Breast epithelium (tissue), 4 donors: ENCODE data around the gene SYMPK. TPM values are rescaled to one million over a fixed set of nuclear protein-coding genes. Genes with fewer than 3 reads are reported as not detected.
A peak's percentile ranks its signal among the peaks of the same experiment; 100 is the strongest.

Experiments used
- DNase-seq, 2 donors: peaks; one replicate each; pipeline ENCODE4 v3.0.0-alpha.2; 2019; ENCODE audit warnings: low spot score in 2 of 2
- H3K27ac ChIP-seq, 2 donors: fragments of 200-600 bp; sonication (generic) in 1 of 2; one replicate each; pipeline ENCODE4 v1.5.1; 2016 to 2019; ENCODE audit warnings: mild to moderate bottlenecking in 1 of 2
- H3K27me3 ChIP-seq, 2 donors: fragments of 200-600 bp; sonication (generic) in 1 of 2; one replicate each; pipeline versions ENCODE4 v1.5.1 to v1.6.0; 2017 to 2019; ENCODE audit warnings: control low read depth in 1 of 2, mild to moderate bottlenecking in 1 of 2
- H3K36me3 ChIP-seq: fragments of 200-600 bp; one replicate; pipeline ENCODE4 v1.5.1; 2019
- H3K4me1 ChIP-seq, 2 donors: fragments of 200-600 bp; sonication (generic); one replicate each; pipeline ENCODE4 v1.5.1; 2016 to 2019; ENCODE audit warnings: control low read depth in 1 of 2
- H3K4me3 ChIP-seq, 3 donors: fragments of 200-600 bp; sonication (generic); 1 replicate in 2 of 3; 2 replicates in 1 of 3; pipeline ENCODE4 v1.5.1; 2016 to 2019; ENCODE audit warnings: mild to moderate bottlenecking in 3 of 3, moderate library complexity in 2 of 3
- H3K9me3 ChIP-seq, 2 donors: fragments of 200-600 bp; sonication (generic) in 1 of 2; one replicate each; pipeline ENCODE4 v1.5.1; 2016 to 2019; ENCODE audit warnings: control low read depth in 1 of 2
- POLR2A ChIP-seq: fragments of 450-650 bp; IDR thresholded peaks from one replicate; pipeline ENCODE4 v1.6.1; 2016; ENCODE audit warnings: antibody characterized with exemption, mild to moderate bottlenecking, moderate library complexity
- POLR2AphosphoS5 ChIP-seq, 3 donors: sonication (generic); formaldehyde crosslinking; IDR thresholded peaks; one replicate each; pipeline ENCODE4 v1.6.1; 2017; ENCODE audit warnings: antibody characterized with exemption in 3 of 3
- intact Hi-C: fragments of 100-400 bp; cut with DNase I; formaldehyde crosslinking; loops from one replicate; pipeline ENCODE4 v1.15.1; 2023; ENCODE audit warnings: low total_unique reads
- total RNA-seq, 3 donors: library from RNA; depleted of rRNA; stranded (reverse); fragments of >200 nt; gene quantifications; one replicate each; pipeline ENCODE4 v1.1.0, GENCODE V29; 2016
- TF ChIP-seq, protein P1 (sequence below), 3 donors: fragments of 450-650 bp; IDR thresholded peaks; one replicate each; pipeline ENCODE4 v1.5.1; 2016 to 2017; ENCODE audit warnings: antibody characterized with exemption in 3 of 3, mild to moderate bottlenecking in 3 of 3, moderate library complexity in 3 of 3

The SYMPK gene
- total RNA-seq, 3 donors from 2014 or later = 24.3 to 50.8 (median 31.3) TPM

DNA sequence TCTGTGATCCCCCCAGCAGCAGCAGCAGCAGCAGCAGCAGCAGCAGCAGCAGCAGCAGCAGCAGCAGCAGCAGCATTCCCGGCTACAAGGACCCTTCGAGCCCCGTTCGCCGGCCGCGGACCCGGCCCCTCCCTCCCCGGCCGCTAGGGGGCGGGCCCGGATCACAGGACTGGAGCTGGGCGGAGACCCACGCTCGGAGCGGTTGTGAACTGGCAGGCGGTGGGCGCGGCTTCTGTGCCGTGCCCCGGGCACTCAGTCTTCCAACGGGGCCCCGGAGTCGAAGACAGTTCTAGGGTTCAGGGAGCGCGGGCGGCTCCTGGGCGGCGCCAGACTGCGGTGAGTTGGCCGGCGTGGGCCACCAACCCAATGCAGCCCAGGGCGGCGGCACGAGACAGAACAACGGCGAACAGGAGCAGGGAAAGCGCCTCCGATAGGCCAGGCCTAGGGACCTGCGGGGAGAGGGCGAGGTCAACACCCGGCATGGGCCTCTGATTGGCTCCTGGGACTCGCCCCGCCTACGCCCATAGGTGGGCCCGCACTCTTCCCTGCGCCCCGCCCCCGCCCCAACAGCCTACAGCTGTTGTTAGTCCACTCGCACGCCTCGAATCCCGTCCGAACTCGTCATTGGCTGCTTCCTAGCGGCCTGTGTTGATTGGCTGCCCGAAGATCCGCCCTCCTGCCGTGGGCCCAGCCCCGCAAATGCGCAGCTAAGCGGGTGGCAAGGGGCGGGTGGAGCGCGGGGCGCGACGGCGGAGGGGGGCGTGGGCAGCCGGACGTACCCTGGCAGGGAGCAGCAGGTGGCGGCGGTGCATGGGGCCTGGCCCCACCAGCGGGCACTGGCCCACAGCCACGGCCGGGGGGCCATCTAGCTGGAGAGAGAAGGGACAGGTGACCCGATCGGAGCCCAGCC, 92.5 kb downstream of the SYMPK start:
- Histone ChIP-seq H3K4me3 (peak overlapping the region; percentile 78 to 94 (median 83)), H3K27me3 (no peaks in the 10 kb centered on the region), H3K36me3 (no peaks in the 10 kb centered on the region), H3K9me3 (no peaks in the 10 kb centered on the region), H3K27ac (peak overlapping the region; percentile 90 to 98), H3K4me1 (peaks cover 4 to 14% of the 10 kb centered on the region in 2 donors)
- intact Hi-C loops = no loop called here
- peak; percentile 98 to 99 for DNase-seq
- TF ChIP-seq POLR2AphosphoS5 (IDR thresholded peaks at IDR 0.05) = peak; percentile 45 to 79 (median 72)
- TF ChIP-seq, protein P1, sequence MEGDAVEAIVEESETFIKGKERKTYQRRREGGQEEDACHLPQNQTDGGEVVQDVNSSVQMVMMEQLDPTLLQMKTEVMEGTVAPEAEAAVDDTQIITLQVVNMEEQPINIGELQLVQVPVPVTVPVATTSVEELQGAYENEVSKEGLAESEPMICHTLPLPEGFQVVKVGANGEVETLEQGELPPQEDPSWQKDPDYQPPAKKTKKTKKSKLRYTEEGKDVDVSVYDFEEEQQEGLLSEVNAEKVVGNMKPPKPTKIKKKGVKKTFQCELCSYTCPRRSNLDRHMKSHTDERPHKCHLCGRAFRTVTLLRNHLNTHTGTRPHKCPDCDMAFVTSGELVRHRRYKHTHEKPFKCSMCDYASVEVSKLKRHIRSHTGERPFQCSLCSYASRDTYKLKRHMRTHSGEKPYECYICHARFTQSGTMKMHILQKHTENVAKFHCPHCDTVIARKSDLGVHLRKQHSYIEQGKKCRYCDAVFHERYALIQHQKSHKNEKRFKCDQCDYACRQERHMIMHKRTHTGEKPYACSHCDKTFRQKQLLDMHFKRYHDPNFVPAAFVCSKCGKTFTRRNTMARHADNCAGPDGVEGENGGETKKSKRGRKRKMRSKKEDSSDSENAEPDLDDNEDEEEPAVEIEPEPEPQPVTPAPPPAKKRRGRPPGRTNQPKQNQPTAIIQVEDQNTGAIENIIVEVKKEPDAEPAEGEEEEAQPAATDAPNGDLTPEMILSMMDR (IDR thresholded peaks at IDR 0.05) = peak; percentile 84 to 97 (median 92)
- TF ChIP-seq POLR2A = no peak

DNA sequence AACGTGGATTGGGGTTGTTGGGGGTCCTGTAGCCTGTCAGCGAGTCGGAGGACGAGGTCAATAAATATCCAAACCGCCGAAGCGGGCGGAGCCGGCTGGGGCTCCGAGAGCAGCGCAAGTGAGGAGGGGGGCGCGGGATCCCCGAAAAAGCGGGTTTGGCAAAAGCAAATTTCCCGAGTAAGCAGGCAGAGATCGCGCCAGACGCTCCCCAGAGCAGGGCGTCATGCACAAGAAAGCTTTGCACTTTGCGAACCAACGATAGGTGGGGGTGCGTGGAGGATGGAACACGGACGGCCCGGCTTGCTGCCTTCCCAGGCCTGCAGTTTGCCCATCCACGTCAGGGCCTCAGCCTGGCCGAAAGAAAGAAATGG, 93.1 kb downstream of the SYMPK start:
- H3K9me3 ChIP-seq = no peaks in the 10 kb centered on the region
- TF ChIP-seq POLR2A (no peak), POLR2AphosphoS5 (IDR thresholded peaks at IDR 0.05) (no peak)
- TF ChIP-seq, protein P1 (IDR thresholded peaks at IDR 0.05) = no peak
- peaks cover 6 to 14% of the 10 kb centered on the region in 2 donors for H3K4me1 ChIP-seq

DNA sequence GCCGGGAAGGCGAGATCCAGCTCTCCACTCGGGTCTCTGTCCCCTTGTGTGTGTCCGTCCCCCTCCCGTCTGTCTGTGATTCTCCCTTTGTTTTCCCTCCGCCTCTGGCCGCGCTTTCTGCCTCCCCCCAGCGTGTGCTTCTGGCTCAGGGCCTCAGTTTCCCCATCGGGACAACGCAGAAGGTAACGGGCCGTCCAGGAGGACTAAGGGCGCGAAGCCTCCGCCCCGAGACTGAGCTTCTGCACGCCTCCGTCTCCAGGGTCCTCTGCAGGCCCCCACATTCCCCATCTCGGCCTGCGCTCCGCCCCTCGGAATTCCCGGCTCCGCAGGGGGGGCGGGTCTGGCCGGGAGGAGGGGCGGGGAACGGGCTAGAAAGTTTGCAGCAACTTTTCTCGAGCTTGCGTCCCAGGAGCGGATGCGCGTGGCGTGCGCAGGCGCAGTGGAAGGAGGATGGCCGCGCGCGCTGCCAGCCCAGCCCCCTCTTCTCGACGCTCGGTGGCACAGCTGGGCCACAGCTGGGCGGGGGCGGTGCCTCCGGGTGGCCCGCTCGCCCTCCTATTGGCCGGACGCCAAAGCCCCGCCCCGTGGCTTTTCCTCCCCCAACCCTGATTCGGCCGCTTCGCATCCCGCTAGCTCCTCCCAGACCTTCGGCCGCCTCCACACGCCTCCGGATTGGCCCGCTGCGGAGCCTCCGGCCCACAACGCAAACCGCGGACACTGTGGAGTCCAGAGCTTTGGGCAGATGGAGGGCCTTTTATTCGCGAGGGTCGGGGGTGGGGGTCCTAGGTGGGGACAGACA, 93.8 kb downstream of the SYMPK start, which contains the start of gene SIX5:
Gene SIX5, minus strand, starts transcription at position 269 of the 799 bp plus-strand sequence. CDS start 408 bp downstream, outside the sequence.
- H3K9me3 ChIP-seq = no peaks in the 10 kb centered on the region
- intact Hi-C loops = no loop called here
- peak within 1 kb of the TSS; percentile 90 to 98 for H3K27ac ChIP-seq
- DNase-seq = peak; percentile 96 to 99
- H3K4me1 ChIP-seq = peaks cover 6 to 14% of the 10 kb centered on the region in 2 donors
- no peaks in the 10 kb centered on the region for H3K27me3 ChIP-seq
- TF ChIP-seq, protein P1 (IDR thresholded peaks at IDR 0.05) = no peak
- TF ChIP-seq POLR2AphosphoS5 (IDR thresholded peaks at IDR 0.05) (peak; percentile 83 to 91 (median 89)), POLR2A (peak; percentile 89)
- no peaks in the 10 kb centered on the region for H3K36me3 ChIP-seq
- peak within 1 kb of the TSS; percentile 78 to 94 (median 83) for H3K4me3 ChIP-seq

More for the DNA sequence above, 93.1 kb downstream of the SYMPK start:
- peak overlapping the region; percentile 78 to 94 (median 83) for H3K4me3 ChIP-seq
- H3K27ac ChIP-seq = peak overlapping the region; percentile 90 to 98
- H3K27me3 ChIP-seq = no peaks in the 10 kb centered on the region
- no peak for DNase-seq
- H3K36me3 ChIP-seq = no peaks in the 10 kb centered on the region
- intact Hi-C loops = no loop called here

DNA sequence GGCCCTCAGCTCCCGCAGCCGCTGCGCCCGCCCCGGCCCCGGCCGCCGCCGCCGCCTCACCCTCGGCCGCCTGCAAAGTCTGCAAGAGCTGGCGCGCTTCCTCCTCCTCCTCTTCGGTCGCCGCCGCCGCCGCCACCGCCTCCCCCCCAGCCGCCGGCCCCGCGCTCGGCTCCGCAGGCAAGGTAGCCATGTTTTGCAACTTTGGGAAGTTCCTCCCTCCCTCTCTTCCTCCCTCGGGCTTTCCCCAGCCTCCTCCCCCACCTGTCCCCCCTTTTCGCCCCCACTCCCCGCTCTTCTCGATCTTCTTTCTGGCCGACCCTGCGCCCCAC, 94.3 kb downstream of the SYMPK start:
- Histone ChIP-seq H3K4me1 (peaks cover 6 to 14% of the 10 kb centered on the region in 2 donors), H3K4me3 (peak overlapping the region; percentile 78 to 94 (median 83)), H3K36me3 (no peaks in the 10 kb centered on the region), H3K27ac (peak overlapping the region; percentile 90 to 98), H3K9me3 (no peaks in the 10 kb centered on the region), H3K27me3 (no peaks in the 10 kb centered on the region)
- intact Hi-C loops = no loop called here
- DNase-seq = no peak
- TF ChIP-seq POLR2AphosphoS5 (IDR thresholded peaks at IDR 0.05) (no peak), POLR2A (no peak)
- TF ChIP-seq, protein P1 (IDR thresholded peaks at IDR 0.05) = no peak
